ENCODE data around the gene CENPB.
A peak's percentile ranks its signal among the peaks of the same experiment; 100 is the strongest.

The CENPB gene

DNA sequence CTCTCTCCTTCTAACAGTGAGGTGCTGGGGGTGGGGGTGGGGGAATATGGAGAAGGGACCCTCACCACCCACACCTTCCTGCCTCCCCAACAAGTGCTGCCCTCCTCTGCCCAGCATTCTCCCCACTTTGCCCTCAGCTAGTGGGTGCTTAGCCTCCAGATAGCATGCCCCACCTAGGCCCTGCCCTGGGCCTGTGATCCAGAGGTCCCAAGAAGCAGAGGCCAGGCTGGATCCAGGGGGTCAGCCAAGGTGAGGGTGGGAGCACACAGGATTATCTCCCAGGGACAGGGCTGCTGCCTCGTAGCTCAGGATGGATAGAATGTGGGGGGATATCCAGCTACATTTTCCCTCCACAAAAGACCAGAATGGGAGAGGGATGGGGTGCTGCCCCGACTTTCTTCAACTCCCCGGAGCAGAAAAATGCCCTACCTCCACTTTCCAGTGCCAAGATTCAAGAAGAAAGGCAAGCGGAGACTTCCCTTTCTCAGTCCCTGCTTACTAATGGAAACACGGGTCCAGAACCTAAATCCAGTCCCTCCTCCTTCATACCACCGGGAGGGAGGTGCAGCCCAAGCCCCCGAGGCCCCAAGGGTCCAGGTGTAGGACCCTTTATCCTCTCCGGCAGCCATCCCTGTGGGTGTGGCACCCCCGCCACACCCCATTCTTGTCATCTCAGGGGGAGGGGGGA is 20.0 kb downstream of the CENPB start:
- no peak for DNase-seq

GRCh38 chr20:3765171-3765882 is 21.2 kb downstream of the CENPB start:
- no peak for DNase-seq

GRCh38 chr20:3764659-3765058 is 21.9 kb downstream of the CENPB start:
- DNase-seq, result no peak

- DNase-seq, result no peak
Observed at GRCh38 chr20:3763671-3764601, 22.6 kb downstream of the CENPB start.

DNA sequence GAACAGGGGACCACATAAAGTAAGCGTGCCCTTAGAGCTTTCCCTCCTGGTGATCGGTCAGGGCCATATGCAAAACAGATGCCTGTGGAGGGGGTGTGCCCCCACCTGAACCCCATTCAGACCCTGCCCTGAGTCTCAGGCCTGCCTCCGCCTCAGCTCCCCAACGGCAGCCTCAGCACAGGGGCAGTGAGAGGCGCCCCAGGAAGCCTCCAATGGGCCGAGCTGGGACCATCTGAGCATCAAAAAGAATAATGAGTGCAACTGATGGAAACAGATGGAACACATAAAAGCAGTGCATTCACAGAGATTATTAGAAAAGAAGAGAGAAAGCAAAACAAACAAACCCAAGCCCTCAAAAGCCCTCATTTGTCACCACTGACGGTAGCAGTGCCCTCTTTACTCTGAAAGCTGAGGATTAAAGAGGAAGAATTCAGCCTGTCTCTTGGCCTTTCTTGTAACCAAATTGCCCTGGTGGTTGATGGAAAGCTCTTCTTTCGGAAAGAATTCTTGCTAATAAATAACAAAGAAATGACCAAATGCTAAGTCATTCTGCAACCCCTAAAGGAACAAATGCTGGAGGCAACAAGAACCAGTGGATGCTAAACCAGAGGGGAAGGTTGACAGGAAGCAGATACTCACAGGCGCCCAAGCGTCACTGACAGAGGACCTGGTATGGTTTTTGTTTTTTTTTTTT is 25.7 kb downstream of the CENPB start:
- DNase-seq, result no peak

GRCh38 chr20:3759884-3760283 is 26.7 kb downstream of the CENPB start:
- DNase-seq, result no peak

- DNase-seq, result no peak
Observed at GRCh38 chr20:3759316-3759823, 27.2 kb downstream of the CENPB start.

GRCh38 chr20:3758566-3758965 is 28.0 kb downstream of the CENPB start:
- DNase-seq, result no peak

DNA sequence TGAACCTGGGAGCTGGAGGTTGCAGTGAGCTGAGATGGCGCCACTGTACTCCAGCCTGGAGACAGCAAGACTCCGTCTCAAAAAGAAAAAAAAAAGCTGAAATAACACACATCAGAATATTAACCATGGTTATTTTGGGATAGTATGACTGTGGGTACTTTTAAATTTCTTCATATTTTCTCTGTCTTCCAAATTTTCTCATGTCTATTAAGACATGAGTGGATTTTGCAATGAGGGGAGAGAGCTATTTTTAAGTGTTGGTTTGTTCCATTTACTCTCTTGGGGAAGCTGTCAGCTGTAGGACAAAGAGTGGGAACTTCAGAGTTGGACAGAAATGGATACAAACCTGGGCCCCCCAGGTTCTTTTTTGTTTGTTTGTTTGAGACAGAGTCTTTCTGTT is 29.3 kb downstream of the CENPB start:
- DNase-seq, result no peak

- DNase-seq, result no peak
Observed at GRCh38 chr20:3755814-3756480, 30.6 kb downstream of the CENPB start.

DNA sequence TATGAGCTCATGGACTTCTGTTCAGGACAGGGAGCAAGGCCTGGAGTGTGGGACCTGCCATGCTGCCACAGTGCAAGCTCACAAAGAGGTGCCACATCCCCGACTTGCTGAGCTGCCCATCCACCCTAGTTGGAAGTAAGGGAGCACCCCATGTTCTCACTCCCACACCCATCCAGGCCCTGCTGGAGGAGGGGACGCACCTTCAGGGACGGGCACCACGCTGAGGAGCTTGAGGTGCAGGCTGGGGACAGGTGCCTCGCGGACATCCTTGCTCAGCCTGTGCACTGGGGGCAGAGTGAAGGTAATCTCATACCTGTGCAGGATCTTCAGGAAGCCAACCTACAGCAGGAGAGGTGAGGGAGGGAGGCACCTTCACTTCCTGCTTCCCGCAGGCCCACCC is 31.3 kb downstream of the CENPB start:
- DNase-seq, result no peak

GRCh38 chr20:3754276-3754630 is 32.3 kb downstream of the CENPB start:
- DNase-seq, result no peak

- DNase-seq, result no peak
Observed at GRCh38 chr20:3753501-3754275, 32.9 kb downstream of the CENPB start.

DNA sequence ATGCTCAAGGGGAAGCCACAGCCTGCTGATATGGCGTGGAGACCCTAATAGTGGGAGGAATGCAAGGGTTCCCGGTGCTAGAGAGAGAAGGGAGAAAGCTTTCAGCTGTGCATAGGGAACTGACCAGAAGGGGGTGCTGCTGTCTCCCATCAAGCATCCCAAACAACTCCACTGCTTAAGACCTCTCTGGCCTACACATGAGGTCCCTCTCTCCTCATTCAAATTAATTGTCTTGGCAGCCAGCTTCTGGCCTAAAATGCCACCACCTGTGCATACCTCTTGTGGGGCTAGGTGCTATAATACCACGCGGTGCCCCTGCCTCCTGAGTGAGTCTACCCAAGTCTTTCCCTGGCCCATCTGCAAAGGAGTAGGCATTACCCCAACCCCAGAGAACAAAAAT is 33.4 kb downstream of the CENPB start:
- DNase-seq, result peak; percentile 57

GRCh38 chr20:3752386-3752759 is 34.2 kb downstream of the CENPB start:
- no peak for DNase-seq

DNA sequence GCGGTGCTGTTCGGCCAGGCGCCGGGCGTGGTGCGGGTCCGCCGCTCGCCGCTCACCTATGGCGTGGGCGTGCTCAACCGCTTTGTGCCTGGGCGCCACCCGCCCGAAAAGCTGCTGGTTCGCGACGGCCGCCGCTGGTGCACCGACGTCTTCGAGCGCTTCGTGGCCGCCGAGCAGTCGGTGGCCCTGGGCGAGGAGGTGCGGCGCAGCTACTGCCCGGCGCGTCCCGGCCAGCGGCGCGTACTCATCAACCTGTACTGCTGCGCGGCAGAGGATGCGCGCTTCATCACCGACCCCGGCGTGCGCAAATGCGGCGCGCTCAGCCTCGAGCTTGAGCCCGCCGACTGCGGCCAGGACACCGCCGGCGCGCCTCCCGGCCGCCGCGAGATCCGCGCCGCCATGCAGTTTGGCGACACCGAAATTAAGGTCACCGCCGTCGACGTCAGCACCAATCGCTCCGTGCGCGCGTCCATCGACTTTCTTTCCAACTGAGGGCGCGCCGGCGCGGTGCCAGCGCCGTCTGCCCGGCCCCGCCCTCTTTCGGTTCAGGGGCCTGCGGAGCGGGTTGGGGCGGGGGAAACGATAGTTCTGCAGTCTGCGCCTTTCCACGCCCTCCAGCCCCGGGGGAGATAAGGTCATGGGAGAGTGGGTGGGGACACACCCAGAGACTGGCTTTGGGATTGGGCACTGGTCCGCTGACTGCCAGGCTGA is 34.7 kb downstream of the CENPB start:
- DNase-seq, result no peak

GRCh38 chr20:3751305-3751674 is 35.2 kb downstream of the CENPB start:
- DNase-seq, result no peak

DNA sequence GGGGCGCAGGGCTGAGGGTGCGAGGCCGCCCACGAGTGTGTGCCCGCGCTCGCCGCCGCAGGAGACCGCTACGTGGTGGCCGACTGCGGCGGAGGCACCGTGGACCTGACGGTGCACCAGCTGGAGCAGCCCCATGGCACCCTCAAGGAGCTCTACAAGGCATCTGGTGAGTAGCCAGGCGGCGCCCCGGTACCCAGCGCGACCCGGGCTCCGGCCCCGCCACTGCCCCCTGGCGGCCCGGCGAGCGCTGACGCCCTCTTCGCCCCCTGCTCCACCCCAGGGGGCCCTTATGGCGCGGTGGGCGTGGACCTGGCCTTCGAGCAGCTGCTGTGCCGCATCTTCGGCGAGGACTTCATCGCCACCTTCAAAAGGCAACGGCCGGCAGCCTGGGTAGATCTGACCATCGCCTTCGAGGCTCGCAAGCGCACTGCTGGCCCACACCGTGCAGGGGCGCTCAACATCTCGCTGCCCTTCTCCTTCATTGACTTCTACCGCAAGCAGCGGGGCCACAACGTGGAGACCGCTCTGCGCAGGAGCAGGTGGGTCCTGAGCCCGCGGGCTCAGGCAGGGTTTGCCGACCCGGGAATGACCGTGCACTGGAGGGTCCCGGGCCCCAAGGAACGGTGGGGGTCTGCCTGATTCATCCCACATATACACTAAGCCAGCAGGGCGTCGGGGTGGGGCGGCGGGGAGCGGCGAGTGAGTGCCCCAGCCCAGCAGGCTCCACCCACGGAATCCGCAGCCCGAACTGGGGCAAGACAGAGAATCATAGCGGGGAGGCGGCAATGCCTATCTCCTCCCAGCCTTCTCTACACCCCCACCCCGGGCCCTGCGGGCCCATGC is 36.6 kb downstream of the CENPB start:
- DNase-seq, result no peak

GRCh38 chr20:3749087-3749688 is 37.4 kb downstream of the CENPB start:
- DNase-seq, result no peak

GRCh38 chr20:3748073-3748472 is 38.5 kb downstream of the CENPB start:
- no peak for DNase-seq

Data from activated T-cell treated with anti-CD3 and anti-CD28 coated beads for 4 hours (primary cell).